NK-92 treated with Interleukin-12 subunit alpha and Interleukin-12 subunit beta, amount 100 ng/mL, for 24 hours (cell line): Measurements from ENCODE around the gene GRID1.

Experiments
- DNase-seq: peaks from one replicate; lab custom pipeline; 2025; lab: John Stamatoyannopoulos, UW

The GRID1 gene

GRCh38 chr10:86061278-86062197 lies 305.1 kb downstream of the GRID1 start:
- DNase-seq, result no peak

- no peak for DNase-seq
Observed at GRCh38 chr10:86060386-86061277, 306.0 kb downstream of the GRID1 start.

GRCh38 chr10:86059892-86060291 lies 306.7 kb downstream of the GRID1 start:
- no peak for DNase-seq

- no peak for DNase-seq
Observed at GRCh38 chr10:86058964-86059363, 307.6 kb downstream of the GRID1 start.

- no peak for DNase-seq
Observed at GRCh38 chr10:86057708-86058107, 308.9 kb downstream of the GRID1 start.

GRCh38 chr10:86056672-86057071 lies 309.9 kb downstream of the GRID1 start:
- DNase-seq, result no peak

- no peak for DNase-seq
Observed at GRCh38 chr10:86055928-86056327, 310.7 kb downstream of the GRID1 start.

- DNase-seq, result no peak
Observed at GRCh38 chr10:86053675-86054074, 312.9 kb downstream of the GRID1 start.

GRCh38 chr10:86051586-86051985 lies 315.0 kb downstream of the GRID1 start:
- no peak for DNase-seq

GRCh38 chr10:86049442-86049841 lies 317.2 kb downstream of the GRID1 start:
- DNase-seq, result no peak

GRCh38 chr10:86048973-86049372 lies 317.6 kb downstream of the GRID1 start:
- no peak for DNase-seq

GRCh38 chr10:86048571-86048970 lies 318.0 kb downstream of the GRID1 start:
- DNase-seq, result no peak

GRCh38 chr10:86047588-86047987 lies 319.0 kb downstream of the GRID1 start:
- DNase-seq, result peak; percentile 31

- peak; percentile 18 for DNase-seq
Observed at GRCh38 chr10:86046845-86047460, 319.6 kb downstream of the GRID1 start.

GRCh38 chr10:86045896-86046295 lies 320.7 kb downstream of the GRID1 start:
- no peak for DNase-seq

- no peak for DNase-seq
Observed at GRCh38 chr10:86044029-86044428, 322.6 kb downstream of the GRID1 start.

- DNase-seq, result no peak
Observed at GRCh38 chr10:86043236-86043635, 323.4 kb downstream of the GRID1 start.

GRCh38 chr10:86042161-86042560 lies 324.4 kb downstream of the GRID1 start:
- no peak for DNase-seq

GRCh38 chr10:86041116-86041515 lies 325.5 kb downstream of the GRID1 start:
- peak; percentile 68 for DNase-seq

- no peak for DNase-seq
Observed at GRCh38 chr10:86038371-86038770, 328.2 kb downstream of the GRID1 start.

GRCh38 chr10:86037096-86037495 lies 329.5 kb downstream of the GRID1 start:
- no peak for DNase-seq

- DNase-seq, result no peak
Observed at GRCh38 chr10:86036544-86036831, 330.1 kb downstream of the GRID1 start.
